MM.1S (cell line): ENCODE data around the gene MRTFA.

Source experiments
- CTCF ChIP-seq: fragments of 300-600 bp; sonication (generic); IDR thresholded peaks from 2 replicates; pipeline ENCODE4 v1.5.1; 2016; ENCODE audit warnings: antibody characterized with exemption, low read length, mixed read lengths
- EZH2 ChIP-seq: fragments of 300-600 bp; sonication (generic); optimal IDR thresholded peaks from 2 replicates; pipeline ENCODE3; 2017; ENCODE audit warnings: low read depth, mild to moderate bottlenecking, antibody characterized with exemption, low read length, mixed read lengths
- EZH2phosphoT487 ChIP-seq: fragments of 300-600 bp; sonication (generic); IDR thresholded peaks from 2 replicates; pipeline ENCODE4 v1.6.1; 2018; ENCODE audit warnings: antibody characterized with exemption, low read length

GRCh38 chr22:40432625-40433024, 203.9 kb downstream of the MRTFA start:
- TF ChIP-seq CTCF: no peak
- TF ChIP-seq EZH2: no peak
- no peak for TF ChIP-seq EZH2phosphoT487
